WI38 (cell line): ENCODE data around the gene PCP4.
"Not testable (repeated sequence)": the region's sequence is repeated elsewhere in the genome, so short reads cannot be mapped to it uniquely, and the experiment has no call there.

Experiments used
- H3K4me3 ChIP-seq: 2 replicates; pipeline ENCODE4 v1.5.1; 2011; ENCODE audit warnings: low read depth, mild to moderate bottlenecking, control low read depth, low read length
- CTCF ChIP-seq: IDR thresholded peaks from 2 replicates; pipeline ENCODE4 v1.5.1; 2012; ENCODE audit warnings: low read depth, mild to moderate bottlenecking, control low read depth, low read length

PCP4 gene

GRCh38 chr21:39882839-39883195 is 15.6 kb downstream of the PCP4 start:
- no peak overlapping the region for H3K4me3 ChIP-seq
- no peak for TF ChIP-seq CTCF

GRCh38 chr21:39885119-39885848 is 18.0 kb downstream of the PCP4 start:
- no peak for TF ChIP-seq CTCF
- H3K4me3 ChIP-seq = no peak overlapping the region

GRCh38 chr21:39888848-39889247 is 21.6 kb downstream of the PCP4 start:
- TF ChIP-seq CTCF = no peak
- H3K4me3 ChIP-seq = no peak overlapping the region

GRCh38 chr21:39891111-39891510 is 23.9 kb downstream of the PCP4 start:
- TF ChIP-seq CTCF = no peak
- no peak overlapping the region for H3K4me3 ChIP-seq

- H3K4me3 ChIP-seq = not testable (repeated sequence)
These were observed 24.6 kb downstream of the PCP4 start for GRCh38 chr21:39891863-39892262.

GRCh38 chr21:39900491-39900890 is 33.3 kb downstream of the PCP4 start:
- TF ChIP-seq CTCF = no peak
- H3K4me3 ChIP-seq = no peak overlapping the region

- no peak overlapping the region for H3K4me3 ChIP-seq
- no peak for TF ChIP-seq CTCF
These were observed 33.7 kb downstream of the PCP4 start for GRCh38 chr21:39900911-39901310.

GRCh38 chr21:39902986-39903385 is 35.7 kb downstream of the PCP4 start:
- no peak for TF ChIP-seq CTCF
- no peak overlapping the region for H3K4me3 ChIP-seq
